GM12801 (cell line): Measurements from ENCODE around the gene NYNRIN.

ENCODE experiments used
- TF ChIP-seq, protein P1 (sequence below): IDR thresholded peaks from one replicate; pipeline ENCODE4 v1.5.1; 2011; ENCODE audit warnings: control low read depth; ENCODE audit not compliant: insufficient read length; ENCODE audit errors: extremely low read depth

Gene NYNRIN

GRCh38 chr14:24459331-24459730 lies 60.5 kb downstream of the NYNRIN start:
- TF ChIP-seq, protein P1, sequence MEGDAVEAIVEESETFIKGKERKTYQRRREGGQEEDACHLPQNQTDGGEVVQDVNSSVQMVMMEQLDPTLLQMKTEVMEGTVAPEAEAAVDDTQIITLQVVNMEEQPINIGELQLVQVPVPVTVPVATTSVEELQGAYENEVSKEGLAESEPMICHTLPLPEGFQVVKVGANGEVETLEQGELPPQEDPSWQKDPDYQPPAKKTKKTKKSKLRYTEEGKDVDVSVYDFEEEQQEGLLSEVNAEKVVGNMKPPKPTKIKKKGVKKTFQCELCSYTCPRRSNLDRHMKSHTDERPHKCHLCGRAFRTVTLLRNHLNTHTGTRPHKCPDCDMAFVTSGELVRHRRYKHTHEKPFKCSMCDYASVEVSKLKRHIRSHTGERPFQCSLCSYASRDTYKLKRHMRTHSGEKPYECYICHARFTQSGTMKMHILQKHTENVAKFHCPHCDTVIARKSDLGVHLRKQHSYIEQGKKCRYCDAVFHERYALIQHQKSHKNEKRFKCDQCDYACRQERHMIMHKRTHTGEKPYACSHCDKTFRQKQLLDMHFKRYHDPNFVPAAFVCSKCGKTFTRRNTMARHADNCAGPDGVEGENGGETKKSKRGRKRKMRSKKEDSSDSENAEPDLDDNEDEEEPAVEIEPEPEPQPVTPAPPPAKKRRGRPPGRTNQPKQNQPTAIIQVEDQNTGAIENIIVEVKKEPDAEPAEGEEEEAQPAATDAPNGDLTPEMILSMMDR = no peak

DNA sequence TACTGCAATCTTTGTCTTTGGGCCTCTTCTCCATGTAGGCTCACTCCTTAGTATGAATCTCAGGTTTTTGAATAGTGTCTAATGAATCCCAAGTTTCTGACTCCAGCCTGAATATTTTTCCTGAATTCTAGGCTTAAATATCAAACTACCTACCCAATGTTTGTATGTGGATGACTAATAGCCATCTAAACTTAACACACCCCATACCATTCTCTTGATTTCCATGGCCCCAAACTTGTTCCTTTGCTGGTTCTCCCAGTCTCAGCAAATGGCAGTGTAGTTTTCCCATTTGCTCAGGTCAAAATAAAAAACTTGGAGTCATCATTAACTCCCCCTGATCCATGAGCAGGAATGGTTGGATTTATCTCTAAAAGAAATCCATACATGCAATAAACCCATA lies 62.5 kb downstream of the NYNRIN start:
- TF ChIP-seq, protein P1 = no peak

DNA sequence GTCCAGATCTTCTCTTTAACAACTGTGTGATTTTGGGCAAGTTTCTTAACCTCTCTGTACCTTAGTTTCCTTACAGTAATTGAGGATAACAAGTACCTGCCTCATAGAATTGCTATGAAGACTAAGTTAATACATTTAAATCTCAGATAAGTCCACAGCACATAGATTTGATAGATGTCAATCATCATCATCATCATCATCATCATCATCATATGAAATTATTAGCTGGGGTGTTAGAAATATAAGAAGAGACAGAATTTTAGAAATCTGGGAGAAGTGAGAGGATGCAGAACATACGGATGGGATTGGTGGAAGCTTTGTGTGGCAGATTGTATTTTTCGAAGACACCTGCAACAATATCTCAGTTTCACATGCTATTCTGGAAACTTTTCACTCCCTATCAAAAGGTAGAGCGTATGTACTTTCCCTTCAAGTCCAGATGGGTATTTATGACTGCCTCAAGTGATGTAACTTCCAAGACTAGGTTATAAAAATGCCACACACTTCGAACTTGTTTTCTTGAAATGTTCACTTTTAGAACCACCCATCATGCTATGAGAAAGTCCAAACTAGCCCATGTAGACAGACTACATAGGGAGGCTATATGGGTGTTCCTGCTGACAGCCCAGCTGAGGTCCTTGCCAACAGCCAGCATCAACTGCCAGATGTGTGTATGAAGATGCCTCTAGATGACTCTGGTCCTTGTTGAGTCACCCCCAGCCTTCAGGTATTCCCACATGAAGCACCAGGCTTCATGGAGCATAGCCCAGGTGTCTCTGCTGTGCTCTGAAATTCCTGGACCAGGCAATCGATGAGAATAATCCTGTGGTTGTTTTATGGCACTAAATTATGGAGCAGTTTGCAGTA lies 64.4 kb downstream of the NYNRIN start:
- TF ChIP-seq, protein P1 = no peak

GRCh38 chr14:24463884-24464785 lies 65.3 kb downstream of the NYNRIN start:
- TF ChIP-seq, protein P1 = no peak

DNA sequence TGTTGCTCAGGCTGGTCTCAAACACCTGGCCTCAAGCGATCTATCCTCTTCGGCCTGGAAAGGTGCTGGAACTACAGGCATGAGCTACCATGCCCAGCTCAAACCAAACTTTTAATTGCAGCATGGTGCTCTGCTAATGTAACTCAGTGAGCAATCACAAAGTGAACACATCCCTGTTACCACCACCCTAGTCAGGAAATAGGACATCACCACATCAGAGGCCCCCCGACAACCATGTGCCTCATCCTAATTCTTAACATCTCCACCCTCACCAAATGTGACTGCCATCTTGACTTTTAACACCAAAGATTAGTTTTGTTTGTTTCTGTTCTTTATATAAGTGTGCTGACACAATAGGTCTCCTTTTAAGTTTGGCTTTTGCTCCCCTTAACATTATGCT lies 66.6 kb downstream of the NYNRIN start:
- TF ChIP-seq, protein P1 = no peak

DNA sequence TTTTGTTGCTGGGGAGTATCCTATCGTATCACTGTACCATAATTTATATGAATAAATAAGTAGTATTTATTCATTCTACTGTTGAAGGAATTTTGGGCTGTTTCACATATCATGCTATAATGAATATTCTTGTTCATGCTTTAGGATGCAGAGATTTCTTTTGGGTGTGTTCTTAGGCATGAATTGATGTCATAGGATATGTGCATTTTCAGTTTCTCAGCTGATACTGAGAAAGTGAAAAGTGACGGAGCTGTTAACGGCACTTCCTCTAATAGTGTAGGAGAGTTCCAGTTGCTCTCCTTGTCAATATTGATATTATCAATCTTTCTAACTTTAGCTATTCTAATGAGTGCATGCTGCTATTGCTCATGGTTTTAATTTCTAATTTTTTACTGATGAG lies 67.0 kb downstream of the NYNRIN start:
- TF ChIP-seq, protein P1 = no peak
